SK-N-SH treated with all-trans-retinoic acid at 6 μM for 48 hours (cell line): ENCODE data around the gene PLCH2.

Source experiments
- ATAC-seq: fragments of 200-7000 bp; cut with Tn5 transposase; 3 replicates; pipeline ENCODE4 v1.9.1; 2020; ENCODE audit warnings: mild to moderate bottlenecking, moderate library complexity
- BACH2 ChIP-seq: fragments of 250-450 bp; sonication (Bioruptor Pico); IDR thresholded peaks from 2 replicates; pipeline ENCODE4 v1.9.0; 2021; ENCODE audit warnings: mild to moderate bottlenecking, borderline replicate concordance
- CSDC2 ChIP-seq: fragments of 250-450 bp; sonication (Bioruptor Pico); IDR thresholded peaks from 2 replicates; pipeline ENCODE4 v1.5.0; 2020; ENCODE audit warnings: mild to moderate bottlenecking, moderate library complexity
- ESRRG ChIP-seq: fragments of 250-450 bp; sonication (Bioruptor Pico); IDR thresholded peaks from 2 replicates; pipeline ENCODE4 v1.6.1; 2021; ENCODE audit warnings: mild to moderate bottlenecking
- GLIS3 ChIP-seq: fragments of 250-450 bp; sonication (Bioruptor Pico); IDR thresholded peaks from 2 replicates; pipeline ENCODE4 v1.5.0; 2020; ENCODE audit warnings: mild to moderate bottlenecking, moderate library complexity
- ISL1 ChIP-seq: fragments of 250-450 bp; sonication (Bioruptor Pico); IDR thresholded peaks from 2 replicates; pipeline ENCODE4 v2.1.2; 2022; ENCODE audit warnings: mild to moderate bottlenecking, moderate library complexity
- OSR1 ChIP-seq: fragments of 250-450 bp; sonication (Bioruptor Pico); IDR thresholded peaks from 2 replicates; pipeline ENCODE4 v1.8.0; 2022; ENCODE audit warnings: moderate library complexity, mild to moderate bottlenecking, inconsistent platforms
- PATZ1 ChIP-seq: fragments of 250-450 bp; sonication (Bioruptor Pico); IDR thresholded peaks from 2 replicates; pipeline ENCODE4 v1.8.0; 2020; ENCODE audit warnings: mild to moderate bottlenecking, moderate library complexity, borderline replicate concordance
- PPARA ChIP-seq: fragments of 250-450 bp; sonication (Bioruptor Pico); IDR thresholded peaks from 2 replicates; pipeline ENCODE4 v1.5.0; 2020; ENCODE audit warnings: mild to moderate bottlenecking, borderline replicate concordance
- RARB ChIP-seq: fragments of 250-450 bp; sonication (Bioruptor Pico); IDR thresholded peaks from 2 replicates; pipeline ENCODE4 v1.8.0; 2021; ENCODE audit warnings: mild to moderate bottlenecking, moderate library complexity
- SNAI2 ChIP-seq: fragments of 250-450 bp; sonication (Bioruptor Pico); IDR thresholded peaks from 2 replicates; pipeline ENCODE4 v1.5.0; 2020; ENCODE audit warnings: mild to moderate bottlenecking, moderate library complexity
- TCF4 ChIP-seq: fragments of 250-450 bp; sonication (Bioruptor Pico); IDR thresholded peaks from 2 replicates; pipeline ENCODE4 v1.8.0; 2021; ENCODE audit warnings: mild to moderate bottlenecking, moderate library complexity, borderline replicate concordance
- TOX ChIP-seq: fragments of 250-450 bp; sonication (Bioruptor Pico); IDR thresholded peaks from 2 replicates; pipeline ENCODE4 v1.8.0; 2021; ENCODE audit warnings: mild to moderate bottlenecking, moderate library complexity, borderline replicate concordance
- ZC3H10 ChIP-seq: fragments of 250-450 bp; sonication (Bioruptor Pico); IDR thresholded peaks from 2 replicates; pipeline ENCODE4 v1.5.1; 2021; ENCODE audit warnings: mild to moderate bottlenecking, moderate library complexity
- ZFP3 ChIP-seq: fragments of 250-450 bp; sonication (Bioruptor Pico); IDR thresholded peaks from 2 replicates; pipeline ENCODE4 v1.5.0; 2020; ENCODE audit warnings: mild to moderate bottlenecking, moderate library complexity
- ZFP30 ChIP-seq: fragments of 450-650 bp; formaldehyde crosslinking; IDR thresholded peaks from 2 replicates; pipeline ENCODE4 v1.5.0; 2022; ENCODE audit warnings: mild to moderate bottlenecking, moderate library complexity
- ZNF565 ChIP-seq: fragments of 450-650 bp; formaldehyde crosslinking; conservative IDR thresholded peaks from 2 replicates; pipeline ENCODE4 v1.5.0; 2020; ENCODE audit warnings: low read depth, mild to moderate bottlenecking, moderate library complexity
- ZNF70 ChIP-seq: fragments of 450-650 bp; formaldehyde crosslinking; IDR thresholded peaks from 2 replicates; pipeline ENCODE4 v1.5.0; 2020; ENCODE audit warnings: mild to moderate bottlenecking, moderate library complexity
- ZNF8 ChIP-seq: fragments of 450-650 bp; formaldehyde crosslinking; IDR thresholded peaks from 2 replicates; pipeline ENCODE4 v1.5.0; 2020; ENCODE audit warnings: mild to moderate bottlenecking, moderate library complexity
- TF ChIP-seq, protein P1 (sequence below): fragments of 250-450 bp; sonication (Bioruptor Pico); IDR thresholded peaks from 2 replicates; pipeline ENCODE4 v1.5.0; 2020; ENCODE audit warnings: mild to moderate bottlenecking, moderate library complexity
- TF ChIP-seq, protein P2 (sequence below): fragments of 250-450 bp; sonication (Bioruptor Pico); IDR thresholded peaks from 2 replicates; pipeline ENCODE4 v1.5.1; 2020; ENCODE audit warnings: low read depth, mild to moderate bottlenecking, moderate library complexity
- TF ChIP-seq, protein P3 (sequence below): fragments of 250-450 bp; sonication (Bioruptor Pico); IDR thresholded peaks from 2 replicates; pipeline ENCODE4 v1.5.1; 2021; ENCODE audit warnings: mild to moderate bottlenecking, moderate library complexity

PLCH2 gene

DNA sequence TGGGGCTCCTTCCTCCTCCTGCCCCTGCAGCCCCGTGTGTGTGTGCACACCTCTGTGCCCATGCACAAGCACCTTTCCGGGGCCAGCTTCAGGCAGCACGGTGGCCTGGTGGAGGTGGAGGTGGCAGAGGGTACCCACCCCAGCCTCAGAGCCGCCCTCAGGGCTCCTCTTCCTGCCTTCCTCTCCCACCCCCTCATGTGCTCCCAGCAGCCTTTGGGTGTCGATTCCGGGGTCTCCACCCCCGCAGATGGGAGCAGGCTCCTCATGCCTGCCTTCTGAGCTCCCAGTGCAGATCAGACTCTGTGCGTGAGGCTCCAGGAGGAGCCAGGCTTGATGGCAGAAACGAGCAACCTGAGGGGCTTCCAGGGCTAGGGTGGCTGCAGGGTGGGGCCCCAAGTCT is 29.2 kb upstream of the PLCH2 start:
- no peak for ATAC-seq
- TF ChIP-seq, protein P1, sequence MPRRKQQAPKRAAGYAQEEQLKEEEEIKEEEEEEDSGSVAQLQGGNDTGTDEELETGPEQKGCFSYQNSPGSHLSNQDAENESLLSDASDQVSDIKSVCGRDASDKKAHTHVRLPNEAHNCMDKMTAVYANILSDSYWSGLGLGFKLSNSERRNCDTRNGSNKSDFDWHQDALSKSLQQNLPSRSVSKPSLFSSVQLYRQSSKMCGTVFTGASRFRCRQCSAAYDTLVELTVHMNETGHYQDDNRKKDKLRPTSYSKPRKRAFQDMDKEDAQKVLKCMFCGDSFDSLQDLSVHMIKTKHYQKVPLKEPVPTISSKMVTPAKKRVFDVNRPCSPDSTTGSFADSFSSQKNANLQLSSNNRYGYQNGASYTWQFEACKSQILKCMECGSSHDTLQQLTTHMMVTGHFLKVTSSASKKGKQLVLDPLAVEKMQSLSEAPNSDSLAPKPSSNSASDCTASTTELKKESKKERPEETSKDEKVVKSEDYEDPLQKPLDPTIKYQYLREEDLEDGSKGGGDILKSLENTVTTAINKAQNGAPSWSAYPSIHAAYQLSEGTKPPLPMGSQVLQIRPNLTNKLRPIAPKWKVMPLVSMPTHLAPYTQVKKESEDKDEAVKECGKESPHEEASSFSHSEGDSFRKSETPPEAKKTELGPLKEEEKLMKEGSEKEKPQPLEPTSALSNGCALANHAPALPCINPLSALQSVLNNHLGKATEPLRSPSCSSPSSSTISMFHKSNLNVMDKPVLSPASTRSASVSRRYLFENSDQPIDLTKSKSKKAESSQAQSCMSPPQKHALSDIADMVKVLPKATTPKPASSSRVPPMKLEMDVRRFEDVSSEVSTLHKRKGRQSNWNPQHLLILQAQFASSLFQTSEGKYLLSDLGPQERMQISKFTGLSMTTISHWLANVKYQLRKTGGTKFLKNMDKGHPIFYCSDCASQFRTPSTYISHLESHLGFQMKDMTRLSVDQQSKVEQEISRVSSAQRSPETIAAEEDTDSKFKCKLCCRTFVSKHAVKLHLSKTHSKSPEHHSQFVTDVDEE (CRISPR knock-in tag) = no peak
- TF ChIP-seq TCF4 (CRISPR knock-in tag) (no peak), RARB (CRISPR knock-in tag) (no peak), ZNF8 (CRISPR knock-in tag) (no peak), CSDC2 (no peak), BACH2 (CRISPR knock-in tag) (no peak), ISL1 (no peak), ZFP3 (no peak), ESRRG (CRISPR knock-in tag) (no peak), TOX (CRISPR knock-in tag) (no peak), SNAI2 (CRISPR knock-in tag) (no peak), ZNF70 (CRISPR knock-in tag) (no peak), PPARA (no peak), PATZ1 (no peak)

DNA sequence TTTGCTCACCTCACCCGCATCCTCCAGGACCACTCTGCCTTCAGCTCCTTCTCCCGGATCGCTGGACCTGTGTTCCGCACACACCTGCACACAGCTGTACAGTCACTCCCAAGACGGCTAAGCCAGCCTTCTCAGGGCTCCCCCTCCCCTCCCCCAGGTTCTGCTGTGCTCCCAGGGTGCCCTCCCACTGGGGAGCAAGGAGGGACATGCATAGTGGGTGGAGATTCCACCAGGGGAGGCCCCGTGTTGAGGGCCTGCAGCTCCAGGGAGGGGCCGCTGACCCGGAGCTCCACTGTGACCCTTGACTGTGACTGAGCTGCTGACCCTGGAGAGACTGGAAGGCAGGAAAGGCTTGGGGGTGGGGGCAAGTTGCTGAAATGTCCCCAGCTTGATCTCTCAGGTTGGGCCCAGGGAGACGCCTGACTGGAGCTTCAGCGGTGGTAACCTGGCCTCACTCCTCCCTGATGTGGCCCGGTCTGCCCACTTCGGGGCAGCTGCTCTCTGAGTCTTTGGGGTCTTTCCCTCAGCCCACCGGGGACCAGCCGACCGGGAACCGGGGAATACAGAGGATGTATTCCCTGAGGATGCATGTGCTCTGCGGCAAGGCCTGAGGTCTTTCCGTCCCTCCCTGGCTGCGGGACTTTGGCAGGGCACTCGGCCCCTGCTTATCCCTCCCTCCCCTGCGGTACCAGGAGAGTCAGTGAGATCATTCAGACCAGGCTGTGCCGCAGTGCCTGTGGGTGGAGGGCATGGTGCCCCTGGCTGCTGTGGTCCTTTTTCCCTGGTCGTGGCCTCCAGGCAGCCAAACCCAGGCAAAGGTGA is 28.6 kb upstream of the PLCH2 start:
- TF ChIP-seq, protein P2, sequence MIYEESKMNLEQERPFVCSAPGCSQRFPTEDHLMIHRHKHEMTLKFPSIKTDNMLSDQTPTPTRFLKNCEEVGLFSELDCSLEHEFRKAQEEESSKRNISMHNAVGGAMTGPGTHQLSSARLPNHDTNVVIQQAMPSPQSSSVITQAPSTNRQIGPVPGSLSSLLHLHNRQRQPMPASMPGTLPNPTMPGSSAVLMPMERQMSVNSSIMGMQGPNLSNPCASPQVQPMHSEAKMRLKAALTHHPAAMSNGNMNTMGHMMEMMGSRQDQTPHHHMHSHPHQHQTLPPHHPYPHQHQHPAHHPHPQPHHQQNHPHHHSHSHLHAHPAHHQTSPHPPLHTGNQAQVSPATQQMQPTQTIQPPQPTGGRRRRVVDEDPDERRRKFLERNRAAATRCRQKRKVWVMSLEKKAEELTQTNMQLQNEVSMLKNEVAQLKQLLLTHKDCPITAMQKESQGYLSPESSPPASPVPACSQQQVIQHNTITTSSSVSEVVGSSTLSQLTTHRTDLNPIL (CRISPR knock-in tag) = no peak
- no peak for TF ChIP-seq GLIS3
- TF ChIP-seq, protein P1 (CRISPR knock-in tag) = no peak
- no peak for TF ChIP-seq BACH2 (CRISPR knock-in tag)
- no peak for TF ChIP-seq PPARA
- TF ChIP-seq ZC3H10 (CRISPR knock-in tag) = no peak
- TF ChIP-seq ESRRG (CRISPR knock-in tag) = no peak
- TF ChIP-seq ZNF8 (CRISPR knock-in tag) = no peak
- TF ChIP-seq TOX (CRISPR knock-in tag) = no peak
- no peak for TF ChIP-seq ISL1
- TF ChIP-seq ZNF565 (CRISPR knock-in tag) = no peak
- no peak for TF ChIP-seq CSDC2
- TF ChIP-seq SNAI2 (CRISPR knock-in tag) = no peak
- no peak for TF ChIP-seq ZNF70 (CRISPR knock-in tag)
- no peak for TF ChIP-seq OSR1
- TF ChIP-seq ZFP30 = no peak
- no peak for TF ChIP-seq RARB (CRISPR knock-in tag)
- no peak for TF ChIP-seq PATZ1
- no peak for TF ChIP-seq ZFP3
- TF ChIP-seq, protein P3, sequence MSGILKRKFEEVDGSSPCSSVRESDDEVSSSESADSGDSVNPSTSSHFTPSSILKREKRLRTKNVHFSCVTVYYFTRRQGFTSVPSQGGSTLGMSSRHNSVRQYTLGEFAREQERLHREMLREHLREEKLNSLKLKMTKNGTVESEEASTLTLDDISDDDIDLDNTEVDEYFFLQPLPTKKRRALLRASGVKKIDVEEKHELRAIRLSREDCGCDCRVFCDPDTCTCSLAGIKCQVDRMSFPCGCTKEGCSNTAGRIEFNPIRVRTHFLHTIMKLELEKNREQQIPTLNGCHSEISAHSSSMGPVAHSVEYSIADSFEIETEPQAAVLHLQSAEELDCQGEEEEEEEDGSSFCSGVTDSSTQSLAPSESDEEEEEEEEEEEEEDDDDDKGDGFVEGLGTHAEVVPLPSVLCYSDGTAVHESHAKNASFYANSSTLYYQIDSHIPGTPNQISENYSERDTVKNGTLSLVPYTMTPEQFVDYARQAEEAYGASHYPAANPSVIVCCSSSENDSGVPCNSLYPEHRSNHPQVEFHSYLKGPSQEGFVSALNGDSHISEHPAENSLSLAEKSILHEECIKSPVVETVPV = no peak
- no peak for ATAC-seq
